Measurements from ENCODE around the gene PDE4B. TPM values are rescaled to one million over a fixed set of nuclear protein-coding genes. Genes with fewer than 3 reads are reported as not detected.

Gene PDE4B
- total RNA-seq, 4 donors from 2014 or later, result 0.08 to 6.7 (median 3.4) TPM

DNA sequence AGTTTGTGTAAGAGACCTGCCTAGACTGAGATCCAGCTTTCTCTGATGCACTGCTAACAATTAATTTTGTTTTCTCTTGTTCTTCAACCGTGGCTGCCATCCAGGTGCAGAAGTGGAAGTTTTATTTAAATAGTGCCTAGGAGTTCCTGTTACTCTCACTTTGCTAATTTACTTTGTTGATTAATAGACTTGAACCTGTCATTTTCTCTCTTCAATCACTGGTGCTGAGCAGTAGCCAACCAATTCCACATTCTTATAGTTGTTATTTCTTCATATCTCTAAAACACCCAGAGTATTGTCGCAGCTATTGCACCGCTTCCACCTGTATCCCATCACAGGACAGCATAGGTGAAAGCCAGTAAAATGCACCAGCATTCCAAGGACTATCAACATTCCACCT lies 157.2 kb downstream of the PDE4B start:
- no peak overlapping the region for H3K4me3 ChIP-seq
- 57 to 58% methylated on average over 3 of the region's 3 CpGs for WGBS, 2 donors
- H3K27ac ChIP-seq, result no peak overlapping the region
- H3K27me3 ChIP-seq, result no peaks in the 10 kb centered on the region
- H3K9me3 ChIP-seq, result no peaks in the 10 kb centered on the region
- intact Hi-C loops (cut with DNase I), result loop anchor here (5.0 kb wide), 1 partner anchor 502 kb away; no protein-coding TSS in a partner anchor
- no peak for DNase-seq
- no peak for TF ChIP-seq POLR2A (IDR thresholded peaks at IDR 0.05)
- TF ChIP-seq, protein P1, sequence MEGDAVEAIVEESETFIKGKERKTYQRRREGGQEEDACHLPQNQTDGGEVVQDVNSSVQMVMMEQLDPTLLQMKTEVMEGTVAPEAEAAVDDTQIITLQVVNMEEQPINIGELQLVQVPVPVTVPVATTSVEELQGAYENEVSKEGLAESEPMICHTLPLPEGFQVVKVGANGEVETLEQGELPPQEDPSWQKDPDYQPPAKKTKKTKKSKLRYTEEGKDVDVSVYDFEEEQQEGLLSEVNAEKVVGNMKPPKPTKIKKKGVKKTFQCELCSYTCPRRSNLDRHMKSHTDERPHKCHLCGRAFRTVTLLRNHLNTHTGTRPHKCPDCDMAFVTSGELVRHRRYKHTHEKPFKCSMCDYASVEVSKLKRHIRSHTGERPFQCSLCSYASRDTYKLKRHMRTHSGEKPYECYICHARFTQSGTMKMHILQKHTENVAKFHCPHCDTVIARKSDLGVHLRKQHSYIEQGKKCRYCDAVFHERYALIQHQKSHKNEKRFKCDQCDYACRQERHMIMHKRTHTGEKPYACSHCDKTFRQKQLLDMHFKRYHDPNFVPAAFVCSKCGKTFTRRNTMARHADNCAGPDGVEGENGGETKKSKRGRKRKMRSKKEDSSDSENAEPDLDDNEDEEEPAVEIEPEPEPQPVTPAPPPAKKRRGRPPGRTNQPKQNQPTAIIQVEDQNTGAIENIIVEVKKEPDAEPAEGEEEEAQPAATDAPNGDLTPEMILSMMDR (IDR thresholded peaks at IDR 0.05), result no peak
- H3K36me3 ChIP-seq, result no peaks in the 10 kb centered on the region
- no peaks in the 10 kb centered on the region for H3K4me1 ChIP-seq

DNA sequence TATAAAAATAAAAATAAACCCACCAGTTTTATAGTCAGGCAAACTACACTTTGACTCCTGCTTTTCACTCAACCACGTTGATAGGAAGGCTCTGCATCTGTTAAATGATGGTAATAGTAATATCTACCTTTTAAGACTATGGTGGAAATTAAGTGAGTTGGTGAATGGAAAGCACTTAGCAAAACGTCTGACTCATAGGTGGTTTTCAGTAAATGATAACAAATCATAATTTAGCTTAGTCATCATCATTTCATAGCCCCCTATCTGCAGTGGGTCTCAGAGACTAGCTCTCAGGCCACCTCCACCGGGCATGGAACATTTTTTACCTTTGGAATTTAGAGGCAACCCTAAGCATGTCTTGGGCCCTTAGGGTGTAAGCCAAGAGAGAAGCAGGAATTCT lies 160.0 kb downstream of the PDE4B start:
- WGBS, 2 donors, result 31 to 49% methylated on average over 3 of the region's 3 CpGs
- no peak for DNase-seq
- TF ChIP-seq, protein P1 (IDR thresholded peaks at IDR 0.05), result no peak
- no peak for TF ChIP-seq POLR2A (IDR thresholded peaks at IDR 0.05)
- no peaks in the 10 kb centered on the region for H3K36me3 ChIP-seq
- H3K4me1 ChIP-seq, result no peaks in the 10 kb centered on the region
- no peaks in the 10 kb centered on the region for H3K27me3 ChIP-seq
- no peak overlapping the region for H3K4me3 ChIP-seq
- intact Hi-C loops (cut with DNase I), result loop anchor here (5.0 kb wide), 1 partner anchor 500 kb away; no protein-coding TSS in a partner anchor
- no peak overlapping the region for H3K27ac ChIP-seq
- no peaks in the 10 kb centered on the region for H3K9me3 ChIP-seq

DNA sequence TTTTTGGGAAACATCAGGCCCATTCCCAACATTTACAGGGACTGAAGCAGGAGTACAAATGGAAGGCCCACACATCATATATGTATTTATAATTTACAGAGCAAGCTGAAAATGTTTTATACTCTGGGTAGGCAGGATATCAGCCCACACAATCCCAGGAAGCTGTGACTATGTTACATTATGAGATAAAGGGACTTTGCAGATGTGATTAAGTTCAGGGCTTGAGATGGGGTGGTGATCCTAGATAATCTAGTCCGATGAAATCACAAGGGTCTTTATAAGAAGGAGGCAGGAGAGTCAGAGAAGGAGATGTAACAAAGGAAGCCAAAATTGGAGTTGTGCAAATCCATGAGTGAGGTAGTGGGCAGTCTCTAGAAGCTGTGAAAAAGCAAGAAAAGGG lies 160.5 kb downstream of the PDE4B start:
- no peaks in the 10 kb centered on the region for H3K27me3 ChIP-seq
- H3K4me1 ChIP-seq, result no peaks in the 10 kb centered on the region
- no peaks in the 10 kb centered on the region for H3K36me3 ChIP-seq
- no peak overlapping the region for H3K4me3 ChIP-seq
- intact Hi-C loops (cut with DNase I), result loop anchor here (5.0 kb wide), 1 partner anchor 499 kb away; no protein-coding TSS in a partner anchor
- DNase-seq, result no peak
- 55 to 78% methylated on average over 1 of the region's 1 CpG for WGBS, 2 donors
- H3K9me3 ChIP-seq, result no peaks in the 10 kb centered on the region
- H3K27ac ChIP-seq, result no peak overlapping the region
- TF ChIP-seq POLR2A (IDR thresholded peaks at IDR 0.05), result no peak
- TF ChIP-seq, protein P1 (IDR thresholded peaks at IDR 0.05), result no peak

DNA sequence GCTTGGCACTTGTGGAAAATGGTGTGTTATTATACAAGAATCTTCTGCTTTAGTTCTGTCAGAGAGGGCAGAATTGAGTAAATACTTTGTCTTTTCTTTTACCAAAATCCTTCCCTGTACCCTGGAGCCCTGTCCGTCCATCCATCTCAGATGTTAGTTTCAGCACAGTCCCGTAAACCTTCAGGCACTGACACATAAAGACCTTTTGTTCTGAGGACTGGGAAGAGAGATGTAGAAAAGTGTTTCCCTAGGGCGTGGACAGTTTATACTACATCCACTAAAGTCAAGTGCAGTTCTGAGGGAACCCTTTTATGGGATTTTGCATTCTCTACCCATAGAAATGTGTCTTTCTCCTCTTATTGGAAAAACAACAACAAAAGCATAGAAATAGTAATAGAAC lies 162.4 kb downstream of the PDE4B start:
- Histone ChIP-seq H3K4me1 (no peaks in the 10 kb centered on the region), H3K27me3 (no peaks in the 10 kb centered on the region), H3K4me3 (no peak overlapping the region), H3K9me3 (no peaks in the 10 kb centered on the region), H3K36me3 (no peaks in the 10 kb centered on the region), H3K27ac (no peak overlapping the region)
- no peak for TF ChIP-seq POLR2A (IDR thresholded peaks at IDR 0.05)
- TF ChIP-seq, protein P1 (IDR thresholded peaks at IDR 0.05), result no peak
- WGBS, 2 donors, result 48 to 66% methylated on average over 3 of the region's 3 CpGs
- intact Hi-C loops (cut with DNase I), result no loop called here
- DNase-seq, result no peak

DNA sequence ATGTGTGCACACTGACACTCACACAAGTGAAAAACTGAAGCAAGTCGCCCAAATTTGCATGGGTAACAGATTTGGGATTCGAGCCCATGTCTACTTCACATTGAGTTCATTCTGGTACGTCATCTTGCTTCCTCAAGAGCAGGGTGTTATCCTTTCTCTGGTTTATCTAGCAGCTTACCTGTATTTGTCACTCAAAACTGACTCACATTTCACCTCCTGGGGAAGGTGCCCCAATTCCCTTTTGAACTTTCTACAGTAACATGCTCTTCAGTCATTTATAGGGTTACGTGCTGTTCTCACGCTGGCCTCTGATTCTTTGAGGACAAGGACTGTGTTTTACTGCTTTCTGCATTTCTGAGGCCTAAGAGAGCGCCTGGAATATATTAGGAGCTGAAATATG lies 162.8 kb downstream of the PDE4B start:
- Histone ChIP-seq H3K9me3 (no peaks in the 10 kb centered on the region), H3K4me1 (no peaks in the 10 kb centered on the region), H3K27ac (no peak overlapping the region), H3K4me3 (no peak overlapping the region), H3K36me3 (no peaks in the 10 kb centered on the region), H3K27me3 (no peaks in the 10 kb centered on the region)
- WGBS, 2 donors, result 83 to 88% methylated on average over 6 of the region's 6 CpGs
- TF ChIP-seq, protein P1 (IDR thresholded peaks at IDR 0.05), result no peak
- TF ChIP-seq POLR2A (IDR thresholded peaks at IDR 0.05), result no peak
- intact Hi-C loops (cut with DNase I), result no loop called here
- DNase-seq, result no peak

Data from esophagus squamous epithelium (tissue), 5 donors.